ENCODE results near the gene ANKRD12.

ANKRD12 gene

DNA sequence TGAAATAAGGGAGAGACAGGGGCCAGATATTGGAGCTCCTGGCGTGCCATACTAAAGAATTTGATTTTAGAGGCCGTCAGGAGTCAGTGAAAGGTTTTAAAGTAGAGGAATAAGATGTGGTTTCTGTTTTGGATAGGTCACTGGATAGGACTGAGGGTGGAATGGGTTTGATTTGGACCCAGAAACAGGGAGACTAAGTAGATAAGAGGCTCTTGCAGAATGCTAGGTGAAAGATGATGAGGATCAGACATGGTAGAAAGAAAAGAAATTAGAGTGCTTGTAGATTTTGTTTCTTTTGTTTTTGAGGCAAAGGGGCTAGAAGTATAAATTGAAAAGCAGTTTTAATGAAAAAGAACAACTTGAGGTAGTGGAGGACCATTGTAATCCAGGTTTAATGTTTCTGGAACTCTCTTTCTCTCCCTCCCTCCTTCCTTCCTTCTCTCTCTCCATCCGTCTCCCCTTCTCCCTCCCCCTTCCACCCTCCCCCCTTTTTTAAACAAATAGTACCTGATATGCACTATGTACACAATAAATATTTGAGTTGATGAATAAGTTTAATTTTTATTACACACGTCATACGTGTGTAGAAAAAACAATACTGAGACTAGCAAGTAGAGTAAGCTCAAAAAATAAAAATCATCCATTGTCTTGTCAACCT lies 32.2 kb upstream of the ANKRD12 start:
- Histone ChIP-seq H3K9me2 (ENCODE audit: low read depth, low read length) (no peaks in the 10 kb centered on the region), H3K36me3 (ENCODE audit: insufficient read depth, low read length) (peaks cover 38% of the 10 kb centered on the region; the same call in 1 of the 2 replicates), H3K4me2 (ENCODE audit: low read length) (peak overlapping the region; percentile 94), H3K9ac (ENCODE audit: low read length) (peak overlapping the region; percentile 91), H3K4me3 (ENCODE audit: low read depth, low read length, poor library complexity, severe bottlenecking) (peak overlapping the region; percentile 84), H3K79me2 (ENCODE audit: insufficient read depth, low read length) (peaks cover 66% of the 10 kb centered on the region), H3K4me1 (ENCODE audit: insufficient read depth, low read length, severe bottlenecking) (peaks cover 64% of the 10 kb centered on the region), H3K27ac (ENCODE audit: low read depth, low read length, poor library complexity, severe bottlenecking) (peak overlapping the region; percentile 78), H3K27me3 (ENCODE audit: insufficient read depth, low read length) (no peaks in the 10 kb centered on the region), H4K20me1 (ENCODE audit: insufficient read depth, low read length) (peaks cover 7% of the 10 kb centered on the region; the same call in 1 of the 2 replicates), H2AFZ (ENCODE audit: low read length) (no peak overlapping the region), H3F3A (ENCODE audit: insufficient read depth, low read length) (no peaks in the 10 kb centered on the region), H3K9me3 (ENCODE audit: low read length) (no peaks in the 10 kb centered on the region)
- TF ChIP-seq EZH2 (IDR thresholded peaks at IDR 0.05; ENCODE audit: borderline replicate concordance, low read length) (no peak), CTCF (IDR thresholded peaks at IDR 0.05; ENCODE audit: low read length) (no peak)

DNA sequence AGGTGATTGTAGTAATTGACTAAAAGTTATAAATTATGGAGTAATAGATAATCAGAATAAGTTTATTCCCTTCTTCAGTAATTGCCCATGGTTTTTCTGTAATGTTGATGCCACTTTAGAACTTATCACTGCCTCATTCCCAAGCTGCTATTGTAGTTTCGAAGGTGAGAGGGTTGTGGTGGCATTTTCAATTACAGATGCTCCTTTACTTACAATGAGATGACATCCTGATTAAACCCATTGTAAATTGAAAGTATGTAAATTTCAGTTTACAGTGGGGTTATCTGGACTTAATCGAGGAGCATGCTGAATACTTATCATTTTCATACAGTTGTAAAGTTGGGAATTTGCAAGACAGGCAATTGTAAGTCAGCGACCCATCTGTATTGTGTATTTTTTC lies 31.2 kb upstream of the ANKRD12 start:
- Histone ChIP-seq H3K4me3 (ENCODE audit: low read depth, low read length, poor library complexity, severe bottlenecking) (peak overlapping the region; percentile 84), H3F3A (ENCODE audit: insufficient read depth, low read length) (no peaks in the 10 kb centered on the region), H4K20me1 (ENCODE audit: insufficient read depth, low read length) (peaks cover 7% of the 10 kb centered on the region; the same call in 1 of the 2 replicates)

DNA sequence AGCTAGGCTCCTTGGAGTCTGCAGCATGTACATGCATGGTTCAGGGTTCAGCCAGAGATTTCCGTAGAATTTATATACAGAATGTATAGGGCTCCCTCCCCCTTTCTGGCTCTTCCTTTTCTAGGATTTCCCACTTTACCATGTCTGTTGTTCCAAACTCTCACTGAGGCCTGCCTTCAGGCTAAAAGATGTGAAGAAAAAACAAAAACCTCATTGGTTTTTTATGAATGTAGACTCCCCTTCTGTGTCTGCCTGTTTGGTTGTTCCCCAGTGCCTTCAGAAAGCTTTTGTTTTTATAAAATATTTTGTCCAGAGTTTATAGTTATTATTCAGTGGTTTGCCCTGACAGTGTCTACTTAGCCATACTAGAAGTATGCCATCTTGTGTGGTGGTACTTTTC lies 30.5 kb upstream of the ANKRD12 start:
- no peak overlapping the region for H3K27ac ChIP-seq (ENCODE audit: low read depth, low read length, poor library complexity, severe bottlenecking)
- no peak for TF ChIP-seq EZH2 (IDR thresholded peaks at IDR 0.05; ENCODE audit: borderline replicate concordance, low read length)
- no peak for TF ChIP-seq CTCF (IDR thresholded peaks at IDR 0.05; ENCODE audit: low read length)

More for the DNA sequence above, 31.2 kb upstream of the ANKRD12 start:
- H2AFZ ChIP-seq (ENCODE audit: low read length): no peak overlapping the region
- peak overlapping the region; percentile 91 for H3K9ac ChIP-seq (ENCODE audit: low read length)
- no peak for TF ChIP-seq EZH2 (IDR thresholded peaks at IDR 0.05; ENCODE audit: borderline replicate concordance, low read length)
- TF ChIP-seq CTCF (IDR thresholded peaks at IDR 0.05; ENCODE audit: low read length): no peak
- H3K27me3 ChIP-seq (ENCODE audit: insufficient read depth, low read length): no peaks in the 10 kb centered on the region
- H3K9me3 ChIP-seq (ENCODE audit: low read length): no peaks in the 10 kb centered on the region
- H3K36me3 ChIP-seq (ENCODE audit: insufficient read depth, low read length): peaks cover 49% of the 10 kb centered on the region
- H3K79me2 ChIP-seq (ENCODE audit: insufficient read depth, low read length): peaks cover 76% of the 10 kb centered on the region
- no peak overlapping the region for H3K27ac ChIP-seq (ENCODE audit: low read depth, low read length, poor library complexity, severe bottlenecking)
- peak overlapping the region; percentile 94 for H3K4me2 ChIP-seq (ENCODE audit: low read length)
- H3K9me2 ChIP-seq (ENCODE audit: low read depth, low read length): no peaks in the 10 kb centered on the region
- H3K4me1 ChIP-seq (ENCODE audit: insufficient read depth, low read length, severe bottlenecking): peaks cover 71% of the 10 kb centered on the region

More for the DNA sequence above, 30.5 kb upstream of the ANKRD12 start:
- Histone ChIP-seq H3K4me1 (ENCODE audit: insufficient read depth, low read length, severe bottlenecking) (peaks cover 71% of the 10 kb centered on the region), H3K4me3 (ENCODE audit: low read depth, low read length, poor library complexity, severe bottlenecking) (peak overlapping the region; percentile 84), H3F3A (ENCODE audit: insufficient read depth, low read length) (no peaks in the 10 kb centered on the region), H3K4me2 (ENCODE audit: low read length) (peak overlapping the region; percentile 94), H4K20me1 (ENCODE audit: insufficient read depth, low read length) (peaks cover 7% of the 10 kb centered on the region; the same call in 1 of the 2 replicates), H3K9me3 (ENCODE audit: low read length) (no peaks in the 10 kb centered on the region), H2AFZ (ENCODE audit: low read length) (no peak overlapping the region), H3K9me2 (ENCODE audit: low read depth, low read length) (no peaks in the 10 kb centered on the region), H3K9ac (ENCODE audit: low read length) (peak overlapping the region; percentile 91; the same call in 1 of the 2 replicates), H3K27me3 (ENCODE audit: insufficient read depth, low read length) (no peaks in the 10 kb centered on the region), H3K36me3 (ENCODE audit: insufficient read depth, low read length) (peaks cover 56% of the 10 kb centered on the region), H3K79me2 (ENCODE audit: insufficient read depth, low read length) (peaks cover 83% of the 10 kb centered on the region)

Measured in OCI-LY1 (cell line).